Neural cell (in vitro differentiated cells): ENCODE results near the gene ELMO1. TPM values are rescaled to one million over a fixed set of nuclear protein-coding genes. Genes with fewer than 3 reads are reported as not detected.

Experiments
- H2AFZ ChIP-seq: fragments of 200-600, 300-800 bp; sonication (generic), shearing (Covaris generic); 2 replicates; pipeline ENCODE4 v1.6.0; 2014; ENCODE audit warnings: low read depth, mild to moderate bottlenecking, antibody characterized with exemption, low read length, moderate library complexity
- H3F3A ChIP-seq: fragments of 200-600 bp; shearing (Covaris generic); 2 replicates; pipeline ENCODE4 v1.6.1; 2016; ENCODE audit warnings: mild to moderate bottlenecking, moderate library complexity, mixed read lengths, antibody characterized with exemption, low read length; ENCODE audit not compliant: insufficient read depth, poor library complexity, severe bottlenecking
- H3K27ac ChIP-seq: fragments of 200-600, 300-800 bp; sonication (generic), shearing (Covaris generic); 2 replicates; pipeline ENCODE4 v1.5.1; 2014; ENCODE audit warnings: mild to moderate bottlenecking, low read length, moderate library complexity
- H3K27me3 ChIP-seq: fragments of 300-800, 200-600 bp; sonication (generic), shearing (Covaris generic); 2 replicates; pipeline ENCODE4 v1.6.0; 2014; ENCODE audit warnings: mild to moderate bottlenecking, low read depth, low read length, moderate library complexity; ENCODE audit not compliant: insufficient read depth
- H3K36me3 ChIP-seq: fragments of 300-800, 200-600 bp; sonication (generic), shearing (Covaris generic); 2 replicates; pipeline ENCODE4 v1.5.1; 2014; ENCODE audit warnings: mild to moderate bottlenecking, antibody characterized with exemption, low read length, moderate library complexity; ENCODE audit not compliant: insufficient read depth
- H3K4me2 ChIP-seq: fragments of 300-800, 200-600 bp; sonication (generic), shearing (Covaris generic); 2 replicates; pipeline ENCODE4 v1.6.0; 2014; ENCODE audit warnings: mild to moderate bottlenecking, low read length
- H3K4me3 ChIP-seq: fragments of 300-800, 200-600 bp; sonication (generic), shearing (Covaris generic); 2 replicates; pipeline ENCODE4 v1.5.1; 2014; ENCODE audit warnings: mild to moderate bottlenecking, low read length, moderate library complexity
- H3K79me2 ChIP-seq: fragments of 200-600 bp; shearing (Covaris generic); replicated peaks from 2 replicates; pipeline ENCODE4 v1.6.0; 2014; ENCODE audit warnings: mild to moderate bottlenecking, low read length, moderate library complexity; ENCODE audit not compliant: insufficient read depth
- H3K9ac ChIP-seq: fragments of 300-800, 200-600 bp; sonication (generic), shearing (Covaris generic); 2 replicates; pipeline ENCODE4 v1.6.1; 2016; ENCODE audit warnings: mild to moderate bottlenecking, low read length, mixed read lengths
- H3K9me2 ChIP-seq: fragments of 200-600 bp; shearing (Covaris generic); 2 replicates; pipeline ENCODE4 v1.6.1; 2016; ENCODE audit warnings: mild to moderate bottlenecking, low read length, mixed read lengths; ENCODE audit not compliant: insufficient read depth
- H3K9me3 ChIP-seq: fragments of 200-600, 300-800 bp; sonication (generic), shearing (Covaris generic); 2 replicates; pipeline ENCODE4 v1.6.1; 2016; ENCODE audit warnings: mild to moderate bottlenecking, mixed run types, low read length, moderate library complexity, mixed read lengths
- H4K20me1 ChIP-seq: fragments of 200-600 bp; shearing (Covaris generic); 2 replicates; pipeline ENCODE4 v1.6.1; 2016; ENCODE audit warnings: mild to moderate bottlenecking, mixed run types; ENCODE audit not compliant: insufficient read depth
- CTCF ChIP-seq: fragments of 450-650 bp; IDR thresholded peaks from 2 replicates; pipeline ENCODE4 v1.5.1; 2014; ENCODE audit warnings: antibody characterized with exemption, mild to moderate bottlenecking, moderate library complexity; ENCODE audit not compliant: poor library complexity, severe bottlenecking
- EP300 ChIP-seq: fragments of 450-650 bp; conservative IDR thresholded peaks from 2 replicates; pipeline ENCODE4 v1.6.1; 2014; ENCODE audit warnings: antibody characterized with exemption, mild to moderate bottlenecking, moderate library complexity; ENCODE audit not compliant: poor library complexity, severe bottlenecking
- EZH2 ChIP-seq: fragments of 200-600, 300-800 bp; shearing (Covaris generic), sonication (generic); IDR thresholded peaks from 2 replicates; pipeline ENCODE4 v1.6.1; 2014; ENCODE audit warnings: antibody characterized with exemption, low read length, borderline replicate concordance, mild to moderate bottlenecking; ENCODE audit not compliant: insufficient read depth, poor library complexity, severe bottlenecking
- MXI1 ChIP-seq: fragments of 450-650 bp; conservative IDR thresholded peaks from 2 replicates; pipeline ENCODE4 v1.6.1; 2014; ENCODE audit warnings: antibody characterized with exemption, mild to moderate bottlenecking; ENCODE audit not compliant: poor library complexity, severe bottlenecking
- POLR2AphosphoS5 ChIP-seq: IDR thresholded peaks from 2 replicates; pipeline ENCODE4 v1.6.1; 2012
- RAD21 ChIP-seq: fragments of 450-650 bp; conservative IDR thresholded peaks from 2 replicates; pipeline ENCODE4 v1.6.1; 2014; ENCODE audit warnings: antibody characterized with exemption, mild to moderate bottlenecking, moderate library complexity
- SMC3 ChIP-seq: fragments of 450-650 bp; conservative IDR thresholded peaks from 2 replicates; pipeline ENCODE4 v1.6.1; 2014; ENCODE audit warnings: antibody characterized with exemption, mild to moderate bottlenecking, moderate library complexity; ENCODE audit not compliant: poor library complexity
- TAF1 ChIP-seq: IDR thresholded peaks from 2 replicates; pipeline ENCODE4 v1.6.1; 2012; ENCODE audit warnings: low read depth
- polyA plus RNA-seq: library from polyadenylated mRNA; depleted of rRNA; stranded (reverse); fragments of >200 nt; gene quantifications from 2 replicates; pipeline ENCODE4 v1.2.3, GENCODE V29; 2014
- TF ChIP-seq, protein P1 (sequence below): IDR thresholded peaks from 2 replicates; pipeline ENCODE4 v1.6.1; 2012; ENCODE audit warnings: borderline replicate concordance

The ELMO1 gene
- polyA plus RNA-seq, 1 donor from 2014 or later, result 12.2 TPM

DNA sequence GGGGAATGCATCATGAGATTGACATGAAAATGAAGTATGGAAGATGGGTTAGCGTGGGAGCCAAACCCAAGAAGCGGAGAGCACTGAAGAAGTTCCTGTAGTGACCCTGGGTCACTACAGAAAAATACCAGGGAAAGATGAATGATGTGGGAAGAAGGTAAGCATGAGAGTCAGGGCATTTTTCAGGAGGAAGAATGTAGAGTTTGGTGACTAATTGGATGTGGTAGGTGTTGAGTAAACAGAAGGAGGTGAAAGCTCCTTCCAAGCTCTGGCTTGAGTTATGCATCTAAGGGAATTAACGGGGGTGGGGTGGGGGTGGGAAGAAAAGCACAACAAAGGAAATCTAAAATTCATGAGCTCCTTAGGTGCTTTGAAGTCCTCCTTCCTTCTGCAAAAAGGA, 486.3 kb downstream of the ELMO1 start:
- Histone ChIP-seq H3K79me2 (no peaks in the 10 kb centered on the region), H2AFZ (no peak overlapping the region), H3K4me2 (no peak overlapping the region), H3K27me3 (no peaks in the 10 kb centered on the region), H3K9me2 (no peaks in the 10 kb centered on the region), H4K20me1 (no peaks in the 10 kb centered on the region), H3K36me3 (no peaks in the 10 kb centered on the region), H3K27ac (no peak overlapping the region), H3K9ac (no peak overlapping the region), H3F3A (no peaks in the 10 kb centered on the region), H3K4me3 (no peak overlapping the region), H3K9me3 (no peaks in the 10 kb centered on the region)
- no peak for TF ChIP-seq EP300
- TF ChIP-seq, protein P1, sequence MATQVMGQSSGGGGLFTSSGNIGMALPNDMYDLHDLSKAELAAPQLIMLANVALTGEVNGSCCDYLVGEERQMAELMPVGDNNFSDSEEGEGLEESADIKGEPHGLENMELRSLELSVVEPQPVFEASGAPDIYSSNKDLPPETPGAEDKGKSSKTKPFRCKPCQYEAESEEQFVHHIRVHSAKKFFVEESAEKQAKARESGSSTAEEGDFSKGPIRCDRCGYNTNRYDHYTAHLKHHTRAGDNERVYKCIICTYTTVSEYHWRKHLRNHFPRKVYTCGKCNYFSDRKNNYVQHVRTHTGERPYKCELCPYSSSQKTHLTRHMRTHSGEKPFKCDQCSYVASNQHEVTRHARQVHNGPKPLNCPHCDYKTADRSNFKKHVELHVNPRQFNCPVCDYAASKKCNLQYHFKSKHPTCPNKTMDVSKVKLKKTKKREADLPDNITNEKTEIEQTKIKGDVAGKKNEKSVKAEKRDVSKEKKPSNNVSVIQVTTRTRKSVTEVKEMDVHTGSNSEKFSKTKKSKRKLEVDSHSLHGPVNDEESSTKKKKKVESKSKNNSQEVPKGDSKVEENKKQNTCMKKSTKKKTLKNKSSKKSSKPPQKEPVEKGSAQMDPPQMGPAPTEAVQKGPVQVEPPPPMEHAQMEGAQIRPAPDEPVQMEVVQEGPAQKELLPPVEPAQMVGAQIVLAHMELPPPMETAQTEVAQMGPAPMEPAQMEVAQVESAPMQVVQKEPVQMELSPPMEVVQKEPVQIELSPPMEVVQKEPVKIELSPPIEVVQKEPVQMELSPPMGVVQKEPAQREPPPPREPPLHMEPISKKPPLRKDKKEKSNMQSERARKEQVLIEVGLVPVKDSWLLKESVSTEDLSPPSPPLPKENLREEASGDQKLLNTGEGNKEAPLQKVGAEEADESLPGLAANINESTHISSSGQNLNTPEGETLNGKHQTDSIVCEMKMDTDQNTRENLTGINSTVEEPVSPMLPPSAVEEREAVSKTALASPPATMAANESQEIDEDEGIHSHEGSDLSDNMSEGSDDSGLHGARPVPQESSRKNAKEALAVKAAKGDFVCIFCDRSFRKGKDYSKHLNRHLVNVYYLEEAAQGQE, result no peak

- Histone ChIP-seq H3K9ac (no peak overlapping the region), H3K4me3 (no peak overlapping the region), H3K27ac (no peak overlapping the region), H3K4me2 (no peak overlapping the region), H3K79me2 (no peaks in the 10 kb centered on the region), H3K9me2 (no peaks in the 10 kb centered on the region), H3K9me3 (no peaks in the 10 kb centered on the region), H3K36me3 (no peaks in the 10 kb centered on the region), H3F3A (no peaks in the 10 kb centered on the region), H3K27me3 (no peaks in the 10 kb centered on the region), H2AFZ (no peak overlapping the region), H4K20me1 (no peaks in the 10 kb centered on the region)
- no peak for TF ChIP-seq EP300
- TF ChIP-seq POLR2AphosphoS5, result no peak
- TF ChIP-seq EZH2, result no peak
- no peak for TF ChIP-seq RAD21
- TF ChIP-seq SMC3, result no peak
- TF ChIP-seq MXI1, result no peak
- no peak for TF ChIP-seq TAF1
- no peak for TF ChIP-seq CTCF
- TF ChIP-seq, protein P1, result no peak
Observed at GRCh38 chr7:36961693-36962092, 487.0 kb downstream of the ELMO1 start.
